ENCODE results near the gene EXOC1. TPM values are rescaled to one million over a fixed set of nuclear protein-coding genes. Genes with fewer than 3 reads are reported as not detected.

EXOC1 gene
- total RNA-seq, 1 experiment from 2014 or later, result 21.2 TPM

DNA sequence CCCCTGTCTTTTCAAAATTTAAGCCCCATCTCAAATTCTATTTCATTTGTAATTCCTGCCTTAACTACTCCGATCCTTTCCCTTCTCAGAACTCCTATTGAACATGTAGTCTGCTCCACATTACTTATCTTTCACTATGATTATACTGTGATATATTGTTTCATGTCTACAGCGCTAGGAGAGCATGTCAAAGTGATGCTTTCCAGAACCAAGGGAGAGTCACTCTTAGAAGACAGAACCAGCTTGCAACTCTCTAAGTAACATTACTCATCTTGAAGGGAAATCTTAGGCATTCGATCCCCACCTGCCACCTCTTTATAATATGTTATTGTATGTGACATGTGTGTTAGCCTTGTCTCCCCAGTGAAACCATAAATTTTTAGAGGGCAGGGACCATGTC lies 23.4 kb upstream of the EXOC1 start:
- Histone ChIP-seq H3K23ac (ENCODE audit: insufficient read length, low read depth, low read length) (no peak overlapping the region), H3K18ac (ENCODE audit: insufficient read length, low read depth, low read length) (no peak overlapping the region), H3K4ac (ENCODE audit: low read depth, low read length) (no peak overlapping the region), H2AK5ac (ENCODE audit: insufficient read length, low read length) (no peak overlapping the region), H3K79me1 (ENCODE audit: insufficient read depth, low read depth, low read length, poor library complexity, severe bottlenecking) (no peaks in the 10 kb centered on the region), H4K5ac (ENCODE audit: insufficient read length, low read depth, low read length) (no peak overlapping the region), H3K23me2 (ENCODE audit: insufficient read length, low read depth, low read length, poor library complexity, severe bottlenecking) (no peaks in the 10 kb centered on the region), H3K14ac (ENCODE audit: insufficient read depth, low read length) (no peak overlapping the region), H2AFZ (ENCODE audit: low read length) (no peak overlapping the region), H4K8ac (replicated peaks; ENCODE audit: insufficient read length, low read depth, low read length) (no peak overlapping the region), H2BK120ac (ENCODE audit: low read depth, low read length, poor library complexity, severe bottlenecking) (no peak overlapping the region), H3K4me1 (ENCODE audit: insufficient read depth, low read length) (no peaks in the 10 kb centered on the region), H3K27me3 (ENCODE audit: insufficient read depth, low read length) (no peaks in the 10 kb centered on the region), H3T11ph (ENCODE audit: low read length) (no peak overlapping the region), H3K9me3 (ENCODE audit: control insufficient read depth, low read depth, low read length) (no peaks in the 10 kb centered on the region), H2BK20ac (ENCODE audit: low read depth, low read length, poor library complexity, severe bottlenecking) (no peak overlapping the region), H3K4me2 (ENCODE audit: insufficient read depth, insufficient read length, low read length) (no peak overlapping the region), H2BK12ac (ENCODE audit: insufficient read length, low read depth, low read length) (no peak overlapping the region), H3K56ac (ENCODE audit: insufficient read length, low read depth, low read length) (no peak overlapping the region), H3K9ac (ENCODE audit: extremely low read depth, insufficient read length, low read length) (no peak overlapping the region), H2BK15ac (ENCODE audit: low read depth, low read length) (no peak overlapping the region), H3K79me2 (ENCODE audit: insufficient read depth, low read length) (no peaks in the 10 kb centered on the region), H4K20me1 (ENCODE audit: control insufficient read depth, insufficient read depth, insufficient read length) (no peaks in the 10 kb centered on the region), H2BK5ac (ENCODE audit: insufficient read length, low read length) (no peak overlapping the region), H3K27ac (ENCODE audit: insufficient read length, low read depth, low read length) (no peak overlapping the region), H4K91ac (ENCODE audit: insufficient read length, low read depth, low read length) (no peak overlapping the region)
- H3K4me1 Mint-ChIP-seq, result no peaks in the 10 kb centered on the region
- no peak overlapping the region for H3K27ac Mint-ChIP-seq
- peaks cover 17% of the 10 kb centered on the region for H3K27me3 Mint-ChIP-seq (ENCODE audit: low read depth)
- no peak overlapping the region for H3K4me3 Mint-ChIP-seq
- no peaks in the 10 kb centered on the region for H3K36me3 Mint-ChIP-seq (ENCODE audit: insufficient read depth in 1 of 3, low read depth in 3 of 3)
- TF ChIP-seq, protein P1, sequence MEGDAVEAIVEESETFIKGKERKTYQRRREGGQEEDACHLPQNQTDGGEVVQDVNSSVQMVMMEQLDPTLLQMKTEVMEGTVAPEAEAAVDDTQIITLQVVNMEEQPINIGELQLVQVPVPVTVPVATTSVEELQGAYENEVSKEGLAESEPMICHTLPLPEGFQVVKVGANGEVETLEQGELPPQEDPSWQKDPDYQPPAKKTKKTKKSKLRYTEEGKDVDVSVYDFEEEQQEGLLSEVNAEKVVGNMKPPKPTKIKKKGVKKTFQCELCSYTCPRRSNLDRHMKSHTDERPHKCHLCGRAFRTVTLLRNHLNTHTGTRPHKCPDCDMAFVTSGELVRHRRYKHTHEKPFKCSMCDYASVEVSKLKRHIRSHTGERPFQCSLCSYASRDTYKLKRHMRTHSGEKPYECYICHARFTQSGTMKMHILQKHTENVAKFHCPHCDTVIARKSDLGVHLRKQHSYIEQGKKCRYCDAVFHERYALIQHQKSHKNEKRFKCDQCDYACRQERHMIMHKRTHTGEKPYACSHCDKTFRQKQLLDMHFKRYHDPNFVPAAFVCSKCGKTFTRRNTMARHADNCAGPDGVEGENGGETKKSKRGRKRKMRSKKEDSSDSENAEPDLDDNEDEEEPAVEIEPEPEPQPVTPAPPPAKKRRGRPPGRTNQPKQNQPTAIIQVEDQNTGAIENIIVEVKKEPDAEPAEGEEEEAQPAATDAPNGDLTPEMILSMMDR (conservative IDR thresholded peaks at IDR 0.05), result no peak
- H3K9me3 Mint-ChIP-seq, result no peaks in the 10 kb centered on the region
- no peak for DNase-seq
- no CpG with 5 or more reads among the region's 3 CpGs for WGBS (ENCODE audit: extremely low coverage, insufficient read length, low lambda C conversion rate)
